ENCODE results near the gene CACNA2D3. TPM values are rescaled to one million over a fixed set of nuclear protein-coding genes. Genes with fewer than 3 reads are reported as not detected.

The CACNA2D3 gene
- total and polyA plus RNA-seq, 12 donors: 0.51 to 43.5 (median 19.3) TPM

DNA sequence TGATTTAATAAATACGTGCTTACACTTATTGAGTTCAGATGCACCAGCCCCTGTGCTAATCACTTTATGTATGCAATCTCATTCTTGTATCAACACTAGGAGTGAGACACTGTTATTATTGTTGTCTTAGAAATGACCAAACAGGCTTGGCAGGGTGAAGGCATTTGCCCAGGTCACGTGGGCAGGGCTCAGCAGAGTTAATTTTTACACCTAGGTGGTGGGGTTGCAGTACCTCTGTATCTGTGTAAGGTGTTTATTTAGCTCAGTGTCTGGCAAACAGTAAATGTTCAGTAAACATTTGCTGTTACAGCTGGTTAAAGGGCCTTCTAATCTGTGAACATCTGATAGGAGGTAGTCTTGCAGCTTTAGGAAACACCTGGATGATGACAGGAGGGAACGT lies 200.0 kb downstream of the CACNA2D3 start:
- Histone ChIP-seq H3K4me1 (no peaks in the 10 kb centered on the region), H3K27me3 (no peaks in the 10 kb centered on the region), H3K9me3 (no peaks in the 10 kb centered on the region), H3K27ac (no peak overlapping the region), H3K36me3 (no peaks in the 10 kb centered on the region), H3K4me3 (no peak overlapping the region)
- TF ChIP-seq CTCF (IDR thresholded peaks at IDR 0.05): no peak
- no peak for DNase-seq
- intact Hi-C loops (cut with DNase I): no loop called here
- 65 to 72% methylated on average over 3 of the region's 3 CpGs for WGBS, 2 donors
- no peak for ATAC-seq

DNA sequence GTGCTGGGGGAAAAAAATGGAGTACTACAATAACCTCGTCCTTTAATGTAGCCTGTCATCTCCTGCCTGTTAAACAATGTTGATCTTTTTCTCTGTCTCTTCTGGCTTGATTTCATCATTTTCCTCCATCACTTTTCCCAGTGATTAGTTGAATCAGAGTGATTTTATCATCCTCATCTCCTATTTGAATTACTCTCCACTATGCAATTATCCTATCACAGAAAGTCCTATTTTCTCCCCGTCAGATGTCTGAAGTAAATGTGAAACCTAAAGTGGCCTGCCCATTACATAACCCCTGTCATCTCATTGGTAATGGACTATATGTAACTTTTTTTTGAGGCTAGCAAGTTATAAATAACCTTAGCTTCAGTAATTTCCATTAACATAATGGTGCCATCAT lies 201.8 kb downstream of the CACNA2D3 start:
- WGBS, 2 donors: 81 to 88% methylated on average over 2 of the region's 2 CpGs
- no peaks in the 10 kb centered on the region for H3K9me3 ChIP-seq
- intact Hi-C loops (cut with DNase I): no loop called here
- no peak overlapping the region for H3K4me3 ChIP-seq
- TF ChIP-seq CTCF (IDR thresholded peaks at IDR 0.05): no peak
- no peaks in the 10 kb centered on the region for H3K4me1 ChIP-seq
- H3K27me3 ChIP-seq: no peaks in the 10 kb centered on the region
- no peak overlapping the region for H3K27ac ChIP-seq
- H3K36me3 ChIP-seq: no peaks in the 10 kb centered on the region
- DNase-seq (no peak), ATAC-seq (no peak)

GRCh38 chr3:54326951-54327350 lies 204.6 kb downstream of the CACNA2D3 start:
- intact Hi-C loops (cut with DNase I): no loop called here
- DNase-seq (no peak), ATAC-seq (no peak)
- Histone ChIP-seq H3K27me3 (peaks cover 0 to 3% (median 0%) of the 10 kb centered on the region in 7 donors), H3K9me3 (no peaks in the 10 kb centered on the region), H3K36me3 (no peaks in the 10 kb centered on the region), H3K4me3 (no peak overlapping the region), H3K27ac (no peak overlapping the region), H3K4me1 (no peaks in the 10 kb centered on the region)
- WGBS, 2 donors: 77 to 80% methylated on average over 7 of the region's 7 CpGs
- no peak for TF ChIP-seq CTCF (IDR thresholded peaks at IDR 0.05)

GRCh38 chr3:54331341-54331740 lies 209.0 kb downstream of the CACNA2D3 start:
- WGBS, 2 donors: 70 to 75% methylated on average over 2 of the region's 2 CpGs
- no peak for ATAC-seq
- no peaks in the 10 kb centered on the region for H3K36me3 ChIP-seq

More at GRCh38 chr3:54331341-54331740, 209.0 kb downstream of the CACNA2D3 start:
- H3K4me3 ChIP-seq: no peak overlapping the region
- no peak for TF ChIP-seq CTCF (IDR thresholded peaks at IDR 0.05)
- DNase-seq: no peak
- intact Hi-C loops (cut with DNase I): no loop called here
- H3K9me3 ChIP-seq: no peaks in the 10 kb centered on the region
- no peaks in the 10 kb centered on the region for H3K4me1 ChIP-seq
- peaks cover 0 to 3% (median 0%) of the 10 kb centered on the region in 7 donors for H3K27me3 ChIP-seq
- no peak overlapping the region for H3K27ac ChIP-seq
